GM18861 (cell line): Measurements from ENCODE around the gene GAREM1.
"Not testable (repeated sequence)": the region's sequence is repeated elsewhere in the genome, so short reads cannot be mapped to it uniquely, and the experiment has no call there.

Source experiments
- ATAC-seq: cut with Tn5 transposase; IDR thresholded peaks from one replicate; pipeline ENCODE4 v1.9.1; 2021; ENCODE audit not compliant: unreplicated experiment

GAREM1 gene

DNA sequence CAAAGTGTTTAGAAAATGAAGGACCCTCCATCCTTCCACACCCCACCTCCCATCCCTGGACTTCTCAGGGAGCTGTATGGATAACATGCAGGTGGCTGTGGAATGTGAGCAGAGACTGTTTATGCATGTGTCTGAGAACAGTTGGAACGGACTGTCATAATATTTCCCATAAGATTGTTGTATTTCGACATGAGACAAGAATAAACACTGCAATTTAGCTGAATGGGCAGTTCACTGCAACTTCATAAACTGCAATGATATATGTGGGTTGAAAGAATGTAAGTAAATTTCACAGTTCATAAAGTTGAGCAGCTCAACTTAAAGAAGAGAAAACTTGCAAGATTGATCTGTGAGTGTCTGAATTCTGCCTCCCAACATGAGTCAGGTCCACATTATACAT, 206.3 kb downstream of the GAREM1 start:
- ATAC-seq: no peak

DNA sequence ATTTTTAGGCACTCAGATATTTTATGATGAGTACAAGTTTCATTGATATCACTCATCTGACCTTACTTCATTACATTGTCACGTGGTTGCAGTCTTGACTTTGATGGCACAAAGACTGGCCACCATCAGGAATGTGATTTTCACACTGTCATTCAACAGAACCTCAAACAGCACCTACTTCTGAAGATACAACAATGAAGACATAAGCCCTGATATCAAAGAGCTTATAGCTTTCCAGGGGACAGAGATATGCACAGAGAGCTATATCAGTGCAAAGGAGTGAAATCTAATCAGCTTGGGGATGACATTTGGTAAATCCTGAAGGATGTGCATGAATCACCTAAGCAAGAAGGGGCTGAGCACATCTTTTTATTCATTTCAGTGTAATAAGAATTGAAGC, 208.6 kb downstream of the GAREM1 start:
- no peak for ATAC-seq

GRCh38 chr18:32261003-32261402, 209.7 kb downstream of the GAREM1 start:
- no peak for ATAC-seq

- no peak for ATAC-seq
These were observed 211.1 kb downstream of the GAREM1 start for GRCh38 chr18:32259553-32259952.

DNA sequence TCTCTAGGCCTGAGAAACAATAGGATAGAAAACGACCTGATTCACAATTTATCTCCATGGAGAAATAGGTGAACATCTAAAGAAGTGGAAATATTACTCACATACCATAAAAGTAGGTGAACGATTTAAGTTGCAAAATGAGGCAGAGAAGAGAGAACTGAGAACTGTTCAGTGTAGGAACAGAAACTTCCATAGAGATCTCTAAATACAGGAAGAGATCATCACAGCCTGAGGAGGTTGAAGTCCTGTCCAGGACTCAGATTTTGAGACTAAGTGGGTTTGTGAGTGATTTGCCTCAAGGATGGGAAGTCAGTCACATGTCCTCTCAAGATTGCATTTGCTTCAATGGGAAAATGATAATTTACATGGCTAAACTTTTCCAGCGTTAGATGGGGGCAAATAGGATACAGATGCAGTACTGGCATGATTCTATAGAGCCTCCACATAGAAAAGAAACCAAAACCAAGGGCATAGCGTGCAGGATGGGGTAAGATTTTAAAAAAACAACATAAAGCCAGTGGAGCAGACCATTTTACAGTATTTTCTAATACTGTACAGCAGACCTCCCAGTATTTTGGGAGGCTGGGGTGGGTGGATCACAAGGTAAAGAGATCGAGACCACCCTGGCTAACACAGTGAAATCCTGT, 212.0 kb downstream of the GAREM1 start:
- ATAC-seq: no peak

DNA sequence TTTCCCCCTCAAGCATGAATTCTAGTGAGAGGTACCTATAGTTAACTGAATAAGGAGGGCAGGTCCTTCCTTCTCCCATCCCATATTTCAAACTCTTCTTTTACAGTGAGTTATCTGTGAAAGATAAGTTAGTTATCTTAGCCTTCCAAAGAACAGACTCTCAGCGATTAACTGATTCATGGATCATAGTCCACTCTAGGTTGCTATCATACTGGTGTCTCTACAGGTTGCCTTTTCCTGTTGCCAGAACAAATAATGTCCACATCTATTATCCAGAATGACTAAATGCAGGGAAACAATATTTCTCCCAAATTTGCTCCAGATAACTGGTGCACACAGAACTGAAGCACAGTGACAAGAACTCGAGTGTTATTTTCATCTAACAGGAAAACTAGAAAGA, 212.5 kb downstream of the GAREM1 start:
- ATAC-seq: no peak

GRCh38 chr18:32257084-32257785, 213.4 kb downstream of the GAREM1 start:
- ATAC-seq: no peak

GRCh38 chr18:32255570-32255969, 215.1 kb downstream of the GAREM1 start:
- no peak for ATAC-seq

DNA sequence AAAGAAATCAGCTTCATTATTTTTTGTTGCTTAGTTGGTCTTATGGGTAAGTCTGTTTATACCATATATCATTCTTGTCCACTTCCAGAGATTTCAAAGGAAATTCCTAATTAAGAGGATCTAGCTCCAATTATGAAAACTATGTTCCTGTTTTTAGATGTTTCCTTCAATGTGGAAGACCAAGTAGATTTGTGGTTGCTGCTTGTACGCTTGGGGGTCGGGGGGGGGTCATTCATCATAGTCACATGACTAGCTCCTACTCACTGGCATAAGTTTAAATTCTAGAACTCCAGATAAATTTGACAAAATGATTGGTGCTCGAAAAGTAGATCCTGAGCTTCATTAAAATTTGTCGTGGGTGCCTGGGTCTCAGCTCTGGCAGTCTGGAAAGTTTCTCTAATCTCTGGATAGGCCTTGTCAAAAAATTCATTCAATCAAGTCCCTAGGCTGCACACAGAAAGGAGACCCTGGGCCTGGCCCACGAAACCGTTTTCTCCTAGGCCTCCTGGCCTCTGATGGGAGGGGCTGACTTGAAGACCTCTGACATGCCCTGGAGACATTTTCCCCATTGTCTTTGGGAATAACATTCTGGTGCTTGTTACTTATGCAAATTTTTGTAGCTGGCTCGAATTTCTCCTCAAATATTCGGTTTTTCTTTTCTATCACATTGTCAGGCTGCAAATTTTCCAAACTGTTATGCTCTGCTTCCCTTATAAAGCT, 218.4 kb downstream of the GAREM1 start:
- no peak for ATAC-seq

DNA sequence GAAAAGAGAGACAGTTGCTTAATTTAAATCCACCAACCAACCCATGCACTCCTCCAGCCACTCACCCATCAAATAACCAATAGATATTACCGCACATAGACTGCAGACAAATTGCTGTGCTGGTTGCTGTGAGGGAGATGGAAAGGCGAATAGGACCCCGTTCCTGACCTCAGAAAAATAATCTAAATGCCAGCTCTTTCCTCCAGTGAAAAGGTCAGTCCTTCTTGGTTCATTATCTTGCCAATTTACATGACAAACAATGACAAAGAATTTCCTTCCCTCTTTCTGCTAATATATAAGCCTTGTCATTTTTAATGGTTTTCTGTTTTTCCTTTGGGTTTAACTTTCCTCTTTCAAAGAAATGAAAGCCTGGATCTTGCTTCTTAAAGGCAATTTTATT, 219.2 kb downstream of the GAREM1 start:
- no peak for ATAC-seq

- ATAC-seq: no peak
These were observed 221.3 kb downstream of the GAREM1 start for GRCh38 chr18:32249147-32249929.

DNA sequence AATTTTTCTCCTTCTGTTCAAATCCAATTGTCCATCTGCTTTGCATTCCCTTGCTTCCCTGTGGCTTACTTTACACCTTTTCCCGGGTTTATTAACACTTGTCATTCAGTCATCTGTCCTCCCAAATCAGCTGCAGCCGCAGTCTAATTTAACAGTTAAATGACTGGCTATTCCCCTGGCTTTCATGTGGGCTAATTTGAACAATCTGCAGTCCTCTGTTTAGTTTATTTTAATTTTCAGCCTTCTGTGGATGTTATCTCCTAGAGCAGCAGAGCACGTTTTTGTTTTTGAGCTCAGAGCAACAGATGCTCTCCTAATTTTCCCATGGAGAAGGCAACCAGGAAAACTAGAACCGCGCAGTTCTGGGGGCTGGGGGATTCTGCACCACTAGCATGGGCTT, 225.8 kb downstream of the GAREM1 start:
- no peak for ATAC-seq

DNA sequence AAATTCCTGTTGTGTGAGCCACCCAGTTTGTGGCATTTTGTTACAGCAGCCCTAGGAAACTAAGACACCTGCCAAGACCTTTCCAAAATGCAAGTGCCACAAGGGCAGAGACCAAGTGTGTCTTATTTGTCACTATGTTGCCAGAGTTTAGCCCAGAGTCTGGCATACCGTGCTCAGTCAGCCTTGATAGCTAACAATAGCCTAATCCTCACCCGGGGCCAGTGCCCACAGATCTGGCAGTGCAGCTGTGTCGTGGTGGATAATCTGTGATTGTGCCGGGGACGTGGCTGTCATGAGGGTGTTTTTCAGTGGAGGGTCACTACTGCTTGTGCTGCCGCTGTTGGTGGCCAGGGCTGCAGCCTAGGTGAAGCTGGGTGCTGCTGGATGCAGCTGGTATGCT, 227.3 kb downstream of the GAREM1 start:
- ATAC-seq: no peak

DNA sequence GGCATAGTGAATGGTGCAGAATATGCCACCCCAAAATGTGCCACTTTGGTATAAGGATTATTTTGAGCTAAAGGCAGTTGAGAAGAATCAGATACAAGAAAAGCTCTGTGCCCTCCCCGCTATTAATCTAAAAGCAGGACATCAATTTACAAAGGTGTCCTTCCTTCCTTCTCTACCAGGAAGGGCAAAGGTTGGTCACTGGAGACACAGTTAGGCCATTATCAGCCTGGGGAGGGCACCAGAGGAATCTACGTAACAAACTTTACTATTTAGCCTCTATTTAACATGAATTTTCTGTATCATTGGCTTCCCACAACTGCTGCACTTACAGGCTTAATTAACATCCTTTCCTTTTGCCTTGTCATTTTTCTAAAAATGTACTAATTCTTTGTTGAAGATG, 228.3 kb downstream of the GAREM1 start:
- ATAC-seq: no peak

DNA sequence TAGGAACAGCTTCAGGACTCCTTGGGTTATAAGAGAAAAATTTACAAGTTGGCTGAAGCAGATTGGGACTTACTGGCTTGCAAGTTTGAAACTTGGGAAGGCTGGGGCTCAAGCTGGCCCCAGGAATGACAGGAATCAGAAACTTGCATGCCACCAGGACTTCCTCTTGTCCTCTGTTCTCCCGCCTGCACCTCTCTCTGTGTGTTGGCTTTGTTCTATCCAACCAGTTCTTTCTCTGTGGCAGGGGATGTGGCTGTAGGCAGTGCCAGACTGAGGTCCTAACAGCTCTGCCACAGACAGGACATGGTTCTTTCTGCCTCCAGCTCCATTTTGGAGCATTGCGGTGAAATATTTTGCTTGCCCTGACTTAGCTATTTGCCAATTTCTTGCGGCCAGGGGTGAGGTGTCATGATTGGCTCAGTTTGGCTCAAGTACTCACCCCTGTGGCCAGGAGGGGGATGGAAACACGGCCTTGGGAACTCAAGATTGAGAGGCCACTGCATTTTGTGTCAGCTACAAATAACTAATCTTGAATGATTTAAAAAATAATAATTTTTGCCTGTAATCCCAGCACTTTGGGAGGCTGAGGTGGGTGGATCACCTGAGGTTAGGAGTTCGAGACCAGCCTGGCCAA, 231.9 kb downstream of the GAREM1 start:
- ATAC-seq: no peak

- ATAC-seq: no peak
These were observed 233.6 kb downstream of the GAREM1 start for GRCh38 chr18:32237049-32237448.

DNA sequence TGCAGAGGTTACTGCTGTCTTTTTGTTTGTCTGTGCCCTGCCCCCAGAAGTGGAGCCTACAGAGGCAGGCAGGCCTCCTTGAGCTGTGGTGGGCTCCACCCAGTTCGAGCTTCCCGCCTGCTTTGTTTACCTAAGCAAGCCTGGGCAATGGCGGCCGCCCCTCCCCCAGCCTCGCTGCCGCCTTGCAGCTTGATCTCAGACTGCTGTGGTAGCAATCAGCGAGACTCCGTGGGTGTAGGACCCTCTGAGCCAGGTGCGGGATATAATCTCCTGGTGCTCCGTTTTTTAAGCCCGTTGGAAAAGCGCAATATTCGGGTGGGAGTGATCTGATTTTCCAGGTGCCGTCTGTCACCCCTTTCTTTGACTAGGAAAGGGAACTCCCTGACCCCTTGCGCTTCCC, 237.3 kb downstream of the GAREM1 start:
- not testable (repeated sequence) for ATAC-seq

DNA sequence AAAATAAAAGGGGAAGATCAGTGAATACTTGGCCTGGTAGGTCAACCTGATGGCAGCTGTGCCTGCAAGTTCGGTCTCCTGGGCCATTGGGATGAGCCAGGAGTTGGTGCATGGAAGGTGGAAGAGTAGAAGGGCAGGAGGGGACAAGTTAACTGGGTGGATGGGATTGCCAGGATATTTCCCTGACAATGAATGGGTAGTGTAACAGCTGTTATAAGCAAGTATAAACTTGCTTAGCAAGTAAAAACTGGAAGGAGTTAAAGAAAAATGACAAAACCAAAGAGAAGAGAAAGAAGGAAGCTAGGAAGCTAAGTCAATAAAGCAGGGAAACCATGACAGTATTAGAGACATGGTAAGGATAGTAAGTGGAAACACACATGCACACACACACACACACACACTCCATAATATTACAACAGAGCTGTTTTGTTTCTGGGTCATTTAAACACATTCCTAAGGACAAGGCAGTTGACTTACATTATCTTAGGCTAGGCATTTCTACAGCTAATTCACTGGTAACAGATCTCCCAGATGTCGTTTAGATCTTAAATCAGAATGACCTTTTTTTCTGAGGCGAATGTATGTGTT, 251.2 kb downstream of the GAREM1 start:
- ATAC-seq: no peak

DNA sequence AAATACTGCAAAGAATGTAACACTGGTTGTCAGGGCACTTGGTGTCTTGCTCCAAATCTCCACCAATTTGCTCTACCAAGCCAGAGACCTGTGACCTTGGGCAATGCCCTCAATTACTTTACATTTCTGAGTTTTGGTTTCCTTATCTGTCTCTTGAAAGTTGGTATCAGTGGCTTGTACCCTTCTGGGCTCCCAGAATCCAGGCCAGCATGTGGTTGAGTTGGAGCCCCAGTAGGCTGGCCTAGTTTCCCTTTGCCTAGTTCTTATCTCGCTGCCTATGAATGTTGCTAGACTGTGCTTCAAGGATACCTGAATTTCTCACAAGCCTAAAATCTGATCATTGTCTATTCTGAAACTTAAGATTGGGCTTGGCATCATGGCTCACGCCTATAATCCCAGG, 254.3 kb downstream of the GAREM1 start:
- no peak for ATAC-seq

DNA sequence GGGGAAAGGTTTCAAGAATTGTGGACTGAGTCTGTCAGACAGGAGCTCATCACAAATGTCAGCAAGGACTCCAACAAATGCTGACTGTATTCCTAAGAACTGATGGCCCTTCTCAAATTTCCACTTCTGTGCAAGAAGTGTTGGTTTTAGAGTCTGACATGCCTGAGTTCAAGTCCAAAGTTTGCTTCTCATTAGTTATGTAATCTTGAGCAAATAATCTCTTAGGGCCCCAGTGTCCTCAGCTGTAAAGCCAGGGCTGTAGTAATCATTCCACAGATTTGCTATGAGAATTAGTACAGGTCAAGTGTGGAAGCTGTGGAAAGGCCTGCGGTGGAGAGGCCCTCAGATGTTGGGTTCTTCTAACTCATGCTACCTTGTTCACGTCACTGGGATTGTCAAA, 257.0 kb downstream of the GAREM1 start:
- no peak for ATAC-seq
